ENCODE data around the gene RAB40C. TPM values are rescaled to one million over a fixed set of nuclear protein-coding genes. Genes with fewer than 3 reads are reported as not detected.
A peak's percentile ranks its signal among the peaks of the same experiment; 100 is the strongest.

RAB40C gene
- total and polyA plus RNA-seq, 2 experiments from 2014 or later, result 30.2 to 32.7 TPM

DNA sequence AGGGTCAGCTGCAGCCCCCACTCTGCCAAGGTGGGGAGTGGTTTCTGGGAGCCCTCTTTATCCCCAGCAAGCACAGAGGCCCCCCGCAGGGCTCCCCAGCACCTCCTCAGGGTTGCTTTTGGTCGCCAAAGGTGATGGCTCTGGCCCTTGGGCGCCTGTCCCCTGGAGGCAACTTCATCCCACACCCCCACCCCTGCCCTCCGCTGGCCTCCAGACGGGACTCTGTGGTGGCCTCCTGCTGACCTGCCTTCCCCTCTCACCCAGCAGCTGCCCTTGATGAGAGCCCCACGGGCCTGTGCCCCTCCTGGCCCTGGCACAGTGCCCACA, 70.2 kb downstream of the RAB40C start:
- no peak overlapping the region for H3K4me2 ChIP-seq
- TF ChIP-seq, protein P1, sequence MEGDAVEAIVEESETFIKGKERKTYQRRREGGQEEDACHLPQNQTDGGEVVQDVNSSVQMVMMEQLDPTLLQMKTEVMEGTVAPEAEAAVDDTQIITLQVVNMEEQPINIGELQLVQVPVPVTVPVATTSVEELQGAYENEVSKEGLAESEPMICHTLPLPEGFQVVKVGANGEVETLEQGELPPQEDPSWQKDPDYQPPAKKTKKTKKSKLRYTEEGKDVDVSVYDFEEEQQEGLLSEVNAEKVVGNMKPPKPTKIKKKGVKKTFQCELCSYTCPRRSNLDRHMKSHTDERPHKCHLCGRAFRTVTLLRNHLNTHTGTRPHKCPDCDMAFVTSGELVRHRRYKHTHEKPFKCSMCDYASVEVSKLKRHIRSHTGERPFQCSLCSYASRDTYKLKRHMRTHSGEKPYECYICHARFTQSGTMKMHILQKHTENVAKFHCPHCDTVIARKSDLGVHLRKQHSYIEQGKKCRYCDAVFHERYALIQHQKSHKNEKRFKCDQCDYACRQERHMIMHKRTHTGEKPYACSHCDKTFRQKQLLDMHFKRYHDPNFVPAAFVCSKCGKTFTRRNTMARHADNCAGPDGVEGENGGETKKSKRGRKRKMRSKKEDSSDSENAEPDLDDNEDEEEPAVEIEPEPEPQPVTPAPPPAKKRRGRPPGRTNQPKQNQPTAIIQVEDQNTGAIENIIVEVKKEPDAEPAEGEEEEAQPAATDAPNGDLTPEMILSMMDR (IDR thresholded peaks at IDR 0.05; ENCODE audit: poor library complexity), result no peak
- TF ChIP-seq EZH2 (IDR thresholded peaks at IDR 0.05; ENCODE audit: borderline replicate concordance), result no peak
- no peak for TF ChIP-seq EZH2phosphoT487 (IDR thresholded peaks at IDR 0.05; ENCODE audit: low read depth, severe bottlenecking, unreplicated experiment)
- H4K20me1 ChIP-seq (ENCODE audit: insufficient read depth, poor library complexity, severe bottlenecking), result no peaks in the 10 kb centered on the region
- no peak overlapping the region for H3K4me3 ChIP-seq
- no peaks in the 10 kb centered on the region for H3K79me2 ChIP-seq
- H3K27me3 ChIP-seq, result no peaks in the 10 kb centered on the region
- H3K4me1 ChIP-seq (ENCODE audit: insufficient read depth), result peaks cover 3% of the 10 kb centered on the region
- no peaks in the 10 kb centered on the region for H3K36me3 ChIP-seq (replicated peaks; ENCODE audit: insufficient read depth, low read depth)
- H2AFZ ChIP-seq, result no peak overlapping the region
- H3K9me2 ChIP-seq (replicated peaks; ENCODE audit: insufficient read depth), result no peaks in the 10 kb centered on the region
- DNase-seq (ENCODE audit: low spot score), result no peak
- no peaks in the 10 kb centered on the region for H3K9me3 ChIP-seq (ENCODE audit: low read depth)
- no peak overlapping the region for H3K27ac ChIP-seq
- WGBS (ENCODE audit: low lambda C conversion rate, missing lambda C conversion rate), result 76% methylated on average over 6 of the region's 6 CpGs

DNA sequence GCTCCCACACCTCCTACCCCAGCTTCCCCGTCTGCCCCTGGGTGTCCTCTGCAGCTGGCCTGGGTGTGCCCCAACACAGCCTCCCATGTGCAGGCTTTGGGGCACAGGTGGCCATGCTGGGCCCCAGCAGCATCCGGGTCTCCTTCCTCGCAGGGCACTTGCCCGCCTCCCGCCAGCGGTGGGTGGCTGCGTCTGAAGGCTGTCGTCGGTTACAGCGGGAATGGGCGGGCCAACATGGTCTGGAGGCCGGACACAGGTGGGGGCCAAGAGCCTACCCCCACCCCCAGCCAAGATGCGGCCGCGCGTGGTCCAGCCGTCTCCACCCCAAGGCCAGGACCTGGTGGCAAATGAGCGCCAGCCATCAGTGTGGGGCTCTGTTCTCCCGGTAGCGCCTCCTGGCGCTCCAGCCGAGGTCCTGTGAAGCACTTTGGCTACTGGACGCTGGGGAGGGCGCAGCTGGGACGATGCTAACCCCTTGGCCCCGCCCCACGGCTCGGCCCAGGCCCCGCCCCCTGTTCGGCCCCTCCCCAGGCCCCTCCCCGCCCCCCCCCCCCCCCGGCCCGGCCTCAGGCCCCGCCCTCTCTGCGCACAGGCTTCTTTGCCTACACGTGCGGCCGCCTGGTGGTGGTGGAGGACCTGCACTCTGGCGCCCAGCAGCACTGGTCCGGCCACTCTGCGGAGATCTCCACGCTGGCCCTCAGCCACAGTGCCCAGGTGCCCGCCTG, 70.8 kb downstream of the RAB40C start:
- no peaks in the 10 kb centered on the region for H3K9me2 ChIP-seq (replicated peaks; ENCODE audit: insufficient read depth)
- no peaks in the 10 kb centered on the region for H3K79me2 ChIP-seq
- H4K20me1 ChIP-seq (ENCODE audit: insufficient read depth, poor library complexity, severe bottlenecking), result no peaks in the 10 kb centered on the region
- no peak overlapping the region for H2AFZ ChIP-seq
- H3K27ac ChIP-seq, result no peak overlapping the region
- WGBS (ENCODE audit: low lambda C conversion rate, missing lambda C conversion rate), result 47% methylated on average over 22 of the region's 43 CpGs
- H3K36me3 ChIP-seq (replicated peaks; ENCODE audit: insufficient read depth, low read depth), result no peaks in the 10 kb centered on the region
- no peaks in the 10 kb centered on the region for H3K9me3 ChIP-seq (ENCODE audit: low read depth)
- H3K27me3 ChIP-seq, result no peaks in the 10 kb centered on the region
- H3K4me2 ChIP-seq, result no peak overlapping the region
- DNase-seq (ENCODE audit: low spot score), result peak; percentile 86
- TF ChIP-seq, protein P1 (IDR thresholded peaks at IDR 0.05; ENCODE audit: poor library complexity), result peak; percentile 37
- TF ChIP-seq EZH2 (IDR thresholded peaks at IDR 0.05; ENCODE audit: borderline replicate concordance), result no peak
- peaks cover 3% of the 10 kb centered on the region for H3K4me1 ChIP-seq (ENCODE audit: insufficient read depth)
- no peak overlapping the region for H3K4me3 ChIP-seq

DNA sequence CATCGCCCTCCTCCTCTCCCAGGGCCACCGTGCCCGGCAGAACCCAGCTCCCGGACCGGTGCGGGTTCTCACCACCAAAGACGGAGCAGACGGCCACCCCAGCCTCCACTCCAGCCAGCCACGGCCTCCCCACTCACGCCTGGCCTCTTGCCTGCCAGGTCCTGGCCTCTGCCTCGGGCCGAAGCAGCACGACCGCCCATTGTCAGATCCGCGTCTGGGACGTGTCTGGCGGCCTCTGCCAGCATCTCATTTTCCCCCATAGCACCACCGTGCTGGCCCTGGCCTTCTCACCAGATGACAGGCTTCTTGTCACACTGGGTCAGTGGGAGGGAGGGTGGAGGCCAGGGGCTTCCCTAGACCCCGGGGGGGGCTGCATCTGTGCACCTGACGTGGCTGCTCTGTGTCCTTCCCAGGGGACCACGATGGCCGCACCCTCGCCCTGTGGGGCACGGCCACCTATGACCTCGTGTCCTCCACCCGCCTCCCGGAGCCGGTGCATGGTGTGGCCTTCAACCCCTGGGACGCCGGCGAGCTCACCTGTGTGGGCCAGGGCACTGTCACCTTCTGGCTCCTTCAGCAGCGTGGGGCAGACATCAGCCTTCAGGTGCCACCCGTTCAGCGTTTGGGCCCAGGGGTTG, 71.4 kb downstream of the RAB40C start:
- Histone ChIP-seq H3K9me2 (replicated peaks; ENCODE audit: insufficient read depth) (no peaks in the 10 kb centered on the region), H3K27me3 (no peaks in the 10 kb centered on the region), H4K20me1 (ENCODE audit: insufficient read depth, poor library complexity, severe bottlenecking) (no peaks in the 10 kb centered on the region), H3K9me3 (ENCODE audit: low read depth) (no peaks in the 10 kb centered on the region), H3K4me3 (no peak overlapping the region), H3K4me1 (ENCODE audit: insufficient read depth) (peaks cover 3% of the 10 kb centered on the region), H3K79me2 (no peaks in the 10 kb centered on the region), H2AFZ (no peak overlapping the region), H3K27ac (no peak overlapping the region), H3K4me2 (no peak overlapping the region), H3K36me3 (replicated peaks; ENCODE audit: insufficient read depth, low read depth) (no peaks in the 10 kb centered on the region)
- no peak for TF ChIP-seq EZH2 (IDR thresholded peaks at IDR 0.05; ENCODE audit: borderline replicate concordance)
- TF ChIP-seq, protein P1 (IDR thresholded peaks at IDR 0.05; ENCODE audit: poor library complexity), result no peak
- no peak for TF ChIP-seq EZH2phosphoT487 (IDR thresholded peaks at IDR 0.05; ENCODE audit: low read depth, severe bottlenecking, unreplicated experiment)
- WGBS (ENCODE audit: low lambda C conversion rate, missing lambda C conversion rate), result 85% methylated on average over 31 of the region's 35 CpGs
- DNase-seq (ENCODE audit: low spot score), result no peak

Measured in hepatocyte (in vitro differentiated cells).